GM18507 (cell line): ENCODE results near the gene WTIP.
"Not testable (repeated sequence)": the region's sequence is repeated elsewhere in the genome, so short reads cannot be mapped to it uniquely, and the experiment has no call there.

Source experiments
- DNase-seq: peaks from one replicate; pipeline ENCODE4 v3.0.0; 2011; ENCODE audit warnings: low read depth; ENCODE audit not compliant: insufficient read length; ENCODE audit errors: extremely low spot score
- FAIRE-seq: peaks from 2 replicates; lab custom pipeline; 2011; peaks lifted over from hg19 to GRCh38; lab: Jason Lieb, UNC

The WTIP gene

DNA sequence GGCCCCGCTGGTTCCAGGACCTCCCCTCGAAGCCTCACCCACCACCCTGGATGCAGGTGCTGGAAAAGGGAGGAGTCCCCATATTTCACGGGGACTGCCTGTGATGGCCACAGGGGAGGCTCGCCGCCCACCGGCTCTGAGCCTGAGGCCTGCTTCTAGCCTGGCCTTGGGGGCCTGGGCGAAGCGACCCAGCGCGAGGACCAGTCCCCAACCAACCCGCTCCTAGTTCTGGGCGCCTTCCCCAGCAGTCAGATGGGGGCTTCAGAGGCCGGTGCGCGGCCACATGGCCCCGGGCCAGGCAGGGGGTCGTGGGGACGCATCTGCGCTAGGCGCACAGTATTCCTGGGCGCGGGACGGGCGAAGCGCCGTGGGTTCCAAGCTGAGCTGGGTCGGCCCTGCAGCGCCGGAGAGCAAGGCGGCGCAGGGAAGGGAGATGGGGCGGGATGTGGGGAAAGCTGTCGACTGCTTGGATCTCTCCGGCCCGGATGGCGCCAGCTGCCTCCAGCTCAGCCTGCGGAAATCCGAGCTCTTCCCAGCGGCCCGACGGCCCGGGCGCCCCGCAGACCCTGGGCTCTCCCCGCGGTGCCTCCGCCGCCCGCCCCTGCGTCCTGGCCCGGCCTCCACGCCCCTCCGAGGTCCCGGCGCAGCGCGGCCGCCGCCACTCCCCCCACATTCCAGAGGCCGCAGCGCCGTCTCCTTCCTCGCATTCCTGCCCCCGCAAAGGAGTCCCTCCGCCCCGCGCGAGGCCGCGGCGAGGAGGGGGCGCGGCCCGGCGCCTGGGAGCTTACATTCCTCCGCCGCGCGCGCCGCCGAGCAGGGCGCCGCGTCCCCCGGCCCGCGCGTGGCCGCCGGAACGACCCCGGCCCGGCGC is at the start of gene WTIP:
Gene WTIP (plus strand): TSS at position 788 of the 871 bp plus-strand sequence. CDS start 217 bp downstream, outside the sequence.
- no peak for DNase-seq
- no peak for FAIRE-seq

DNA sequence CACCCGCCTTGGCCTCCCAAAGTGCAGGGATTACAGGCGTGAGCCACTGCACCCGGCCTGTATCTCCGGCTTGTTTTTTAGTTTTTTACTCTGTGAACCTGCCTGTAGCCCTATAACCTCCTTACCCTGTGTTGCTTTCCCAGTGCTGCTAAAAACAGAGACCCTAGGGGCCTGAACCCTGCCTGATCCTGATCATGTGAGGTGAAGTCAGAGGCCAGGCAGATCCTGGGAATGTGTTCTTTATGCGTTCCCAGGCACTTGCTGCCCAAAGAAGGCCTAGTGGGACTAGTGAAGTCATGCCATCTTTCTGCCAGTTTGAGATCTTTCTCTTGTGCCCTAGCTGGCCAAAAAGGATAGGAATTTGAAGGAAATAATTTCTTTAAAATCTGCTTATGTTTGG is 48.8 kb upstream of the WTIP start:
- DNase-seq, result no peak
- FAIRE-seq, result no peak

DNA sequence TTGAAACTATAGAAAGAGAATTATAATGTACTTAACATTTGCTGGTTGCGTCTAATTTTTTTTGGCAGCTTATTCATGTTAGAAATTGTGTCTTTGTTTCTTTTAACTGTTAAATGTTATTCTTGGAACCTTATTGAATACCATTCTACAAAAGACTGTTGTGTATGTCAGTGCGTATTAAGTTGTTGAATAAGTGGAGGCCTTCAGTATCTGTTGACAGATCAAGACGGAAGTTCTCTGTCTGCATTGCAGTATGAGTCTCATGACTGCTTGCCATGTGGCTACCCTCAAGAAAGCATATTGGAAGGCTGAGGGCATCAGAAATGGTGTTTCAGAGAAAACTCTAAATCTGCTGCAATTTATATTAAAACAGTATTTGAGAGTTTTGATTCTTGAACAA is 44.8 kb upstream of the WTIP start:
- FAIRE-seq (no peak), DNase-seq (no peak)

DNA sequence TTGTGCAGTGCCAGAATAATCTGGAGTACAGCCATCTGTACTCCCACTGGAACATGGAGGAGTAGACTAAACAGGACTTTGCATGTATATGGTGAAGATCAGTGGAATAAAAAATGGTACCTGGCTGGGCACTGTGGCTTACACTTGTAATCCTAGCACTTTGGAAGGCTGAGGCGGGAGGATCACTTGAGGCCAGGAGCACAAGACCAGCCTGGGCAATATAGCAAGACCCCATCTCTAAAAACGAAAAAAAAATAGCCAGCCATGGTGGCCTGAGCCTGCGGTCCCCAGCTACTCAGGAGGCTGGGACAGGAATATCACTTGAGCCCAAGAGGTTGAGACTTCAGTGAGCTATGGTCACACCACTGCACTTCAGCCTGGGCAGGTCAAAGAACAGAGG is 33.4 kb upstream of the WTIP start:
- DNase-seq (no peak), FAIRE-seq (no peak)

DNA sequence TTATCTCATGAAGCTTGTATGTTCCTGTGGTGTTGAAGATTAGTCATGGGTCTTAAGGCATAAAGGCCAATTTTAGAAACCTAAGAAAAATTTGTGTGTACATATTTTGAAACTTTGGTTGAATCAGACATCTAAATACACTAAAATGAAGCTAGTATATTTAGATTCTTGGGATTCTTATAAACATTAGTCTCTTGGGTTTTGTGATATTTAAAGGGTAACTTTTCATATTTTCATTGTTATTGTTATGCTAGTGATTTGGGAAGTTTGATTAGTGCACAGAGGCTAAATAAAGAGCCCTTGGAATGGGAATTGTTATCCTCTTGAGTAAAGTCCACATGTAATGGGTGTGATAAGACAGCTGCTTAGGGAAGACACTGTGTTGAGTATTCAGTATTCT is 28.8 kb upstream of the WTIP start:
- no peak for FAIRE-seq
- DNase-seq, result no peak

DNA sequence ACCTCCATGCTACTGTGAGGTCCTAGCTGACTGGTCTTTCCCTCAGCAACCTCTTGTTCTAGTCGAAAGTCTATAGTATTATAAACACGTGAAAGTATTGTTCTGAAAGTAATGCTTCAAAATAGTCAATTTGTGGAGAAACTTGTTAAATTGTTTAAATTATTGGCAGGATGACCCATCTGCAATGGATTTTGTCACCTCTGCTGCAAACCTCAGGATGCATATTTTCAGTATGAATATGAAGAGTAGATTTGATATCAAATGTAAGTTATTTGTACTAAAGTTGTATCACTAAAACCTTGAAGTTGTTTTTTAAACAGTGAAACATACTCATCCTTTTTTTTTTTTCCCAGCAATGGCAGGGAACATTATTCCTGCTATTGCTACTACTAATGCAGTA is 27.5 kb upstream of the WTIP start:
- DNase-seq (no peak), FAIRE-seq (no peak)

DNA sequence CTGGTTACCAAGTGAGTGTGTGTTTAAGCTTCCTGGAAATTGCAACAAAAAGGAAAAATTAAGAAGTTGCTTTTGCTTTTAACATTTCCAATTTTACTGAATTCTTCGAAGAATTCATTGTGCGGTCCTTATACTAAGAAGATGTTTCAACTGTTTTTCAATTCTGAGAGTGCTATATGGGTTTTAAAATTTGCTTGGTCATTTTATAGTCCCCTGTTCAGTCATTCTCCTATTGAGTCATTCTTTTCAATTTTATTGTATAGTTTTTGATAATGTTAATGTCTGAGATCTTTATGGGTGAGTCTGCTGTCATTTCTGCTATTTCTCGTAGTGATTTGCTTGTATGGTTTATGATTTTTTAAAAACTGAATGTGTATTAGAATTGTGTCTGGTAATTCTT is 26.9 kb upstream of the WTIP start:
- FAIRE-seq, result no peak

DNA sequence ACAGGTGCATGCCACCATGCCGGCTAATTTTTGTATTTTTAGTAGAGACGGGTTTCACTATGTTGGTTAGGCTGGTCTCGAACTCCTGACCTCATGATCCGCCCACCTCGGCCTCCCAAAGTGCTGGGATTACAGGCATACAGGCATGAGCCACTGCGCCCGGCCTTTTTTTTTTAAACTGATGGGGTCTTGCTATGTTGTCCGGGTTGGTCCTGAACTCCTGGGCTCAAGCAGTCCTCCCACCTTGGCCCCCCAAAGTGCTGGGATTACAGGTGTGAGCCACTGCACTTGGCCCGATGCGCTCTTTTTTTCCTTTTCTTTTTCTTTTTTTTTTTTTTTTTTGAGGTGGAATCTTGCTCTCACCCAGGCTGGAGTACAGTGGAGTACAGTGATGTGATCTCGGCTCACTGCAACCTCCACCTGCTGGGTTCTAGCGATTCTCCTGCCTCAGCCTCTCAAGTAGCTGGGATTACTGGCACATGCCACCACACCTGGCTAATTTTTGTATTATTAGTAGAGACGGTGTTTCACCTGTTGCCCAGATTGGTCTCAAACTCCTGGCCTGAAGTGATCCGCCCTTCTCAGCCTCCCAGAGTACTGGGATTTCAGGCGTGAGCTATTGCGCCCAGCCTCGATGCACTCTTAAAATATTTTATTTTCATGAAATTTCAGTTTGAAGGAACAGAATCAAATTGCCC is 25.6 kb upstream of the WTIP start:
- not testable (repeated sequence) for FAIRE-seq, DNase-seq

More for the DNA sequence above, 26.9 kb upstream of the WTIP start:
- no peak for DNase-seq

DNA sequence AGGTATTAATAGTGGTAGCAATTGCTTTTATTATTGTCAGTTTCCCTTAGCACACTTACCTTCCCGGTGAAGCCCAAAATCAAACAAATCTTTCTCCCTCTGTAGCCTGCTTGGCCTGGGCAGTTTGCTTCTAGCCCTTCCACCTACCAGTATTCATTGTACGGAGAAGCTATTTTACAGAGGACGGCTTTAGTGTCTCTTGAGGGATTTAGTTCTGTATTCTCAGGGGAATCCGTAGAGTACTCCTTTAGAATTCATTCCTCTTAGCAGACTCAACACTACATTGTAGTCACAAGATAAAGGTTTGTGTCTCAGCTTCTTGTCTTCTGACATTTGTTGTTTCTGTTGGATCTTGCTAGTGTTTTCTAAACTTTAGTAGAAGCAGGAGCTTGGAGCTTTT is 24.1 kb upstream of the WTIP start:
- DNase-seq, result no peak
- no peak for FAIRE-seq

DNA sequence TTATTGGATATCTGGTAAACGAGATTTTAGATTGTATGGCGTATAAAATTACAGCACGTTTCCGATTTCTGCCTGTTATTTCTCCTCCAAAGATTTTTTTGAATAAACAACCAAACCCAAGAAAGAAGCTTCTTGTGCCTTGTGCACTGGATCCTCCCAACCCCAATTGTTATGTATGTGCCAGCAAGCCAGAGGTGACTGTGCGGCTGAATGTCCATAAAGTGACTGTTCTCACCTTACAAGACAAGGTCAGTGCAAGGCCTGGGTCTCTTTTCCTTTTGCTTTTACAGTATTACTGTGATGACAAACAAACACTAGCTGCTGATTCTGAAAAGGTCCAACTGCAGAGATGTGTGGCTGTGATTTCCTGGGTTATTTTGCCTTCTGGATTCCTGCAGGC is 22.9 kb upstream of the WTIP start:
- DNase-seq (no peak), FAIRE-seq (no peak)

DNA sequence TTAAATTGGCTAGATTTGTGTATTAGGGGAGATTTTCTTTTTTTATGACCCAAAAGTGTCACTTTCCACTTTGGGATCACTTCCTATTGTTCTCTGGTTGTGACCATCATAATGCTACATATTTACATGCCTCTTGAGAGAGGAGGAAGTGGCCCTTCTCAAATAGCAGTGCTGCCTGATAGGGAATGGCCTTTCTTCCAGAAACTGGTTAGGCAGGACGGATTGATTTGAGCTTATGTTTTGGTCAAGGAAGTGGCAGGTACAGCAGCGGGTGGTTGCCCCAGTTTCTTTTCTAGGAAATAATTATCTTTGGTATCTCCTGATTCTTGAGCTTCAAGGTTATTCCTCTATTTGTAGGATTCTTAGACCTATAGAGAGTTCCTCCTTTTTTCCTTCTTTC is 21.9 kb upstream of the WTIP start:
- FAIRE-seq (no peak), DNase-seq (no peak)

DNA sequence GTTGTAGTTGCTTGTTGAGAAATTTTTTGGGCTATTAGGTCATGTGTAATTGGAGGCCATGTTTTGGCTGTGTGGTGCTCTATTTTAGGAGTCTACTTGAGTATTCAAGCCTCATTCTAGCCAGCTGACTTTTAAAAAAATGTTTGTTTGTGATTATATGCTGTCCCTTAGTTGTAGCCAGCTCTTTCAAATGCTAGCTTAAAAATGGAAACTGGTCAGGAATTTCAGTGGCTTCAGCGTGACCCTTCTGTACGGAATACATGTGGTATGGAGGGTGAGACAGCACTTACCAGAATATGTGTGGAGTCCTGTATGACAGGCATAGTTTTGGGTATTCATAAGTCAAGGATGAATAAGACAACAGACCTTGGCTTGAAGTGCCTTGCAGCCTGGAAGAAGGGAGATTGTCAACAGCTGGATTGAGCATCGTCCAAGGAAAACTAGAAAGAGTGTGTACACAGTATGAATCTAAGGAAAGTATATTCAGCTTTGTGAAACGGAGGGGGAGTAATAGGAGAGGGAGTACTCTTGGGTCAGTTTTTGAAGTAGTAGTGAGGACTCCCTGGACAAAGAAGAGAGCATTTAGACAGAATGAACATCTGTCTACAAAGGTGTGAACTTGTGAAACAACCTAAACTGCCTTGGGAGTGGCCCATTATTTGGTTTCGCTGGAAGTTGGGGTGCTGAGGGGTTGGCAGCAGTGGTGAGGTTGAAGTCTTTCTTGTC is 20.0 kb upstream of the WTIP start:
- no peak for FAIRE-seq
- DNase-seq, result no peak

DNA sequence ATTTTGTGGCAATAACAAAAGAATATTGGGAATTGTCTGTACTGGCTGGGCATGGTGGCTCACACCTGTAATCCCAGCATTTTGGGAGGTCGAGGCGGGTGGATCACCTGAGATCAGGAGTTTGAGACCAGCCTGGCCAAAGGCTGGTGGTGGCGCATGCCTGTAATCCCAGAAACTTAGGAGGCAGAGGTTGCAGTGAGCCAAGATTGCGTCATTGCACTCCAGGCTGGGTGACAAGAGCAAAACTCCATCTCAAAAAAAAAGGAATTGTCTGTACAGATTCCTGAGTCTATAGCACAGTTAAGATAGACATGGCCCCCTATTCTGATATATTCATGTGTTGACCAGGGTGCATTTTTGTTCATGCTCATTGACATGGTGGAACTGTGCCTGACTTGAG is 16.8 kb upstream of the WTIP start:
- FAIRE-seq, DNase-seq: not testable (repeated sequence)

DNA sequence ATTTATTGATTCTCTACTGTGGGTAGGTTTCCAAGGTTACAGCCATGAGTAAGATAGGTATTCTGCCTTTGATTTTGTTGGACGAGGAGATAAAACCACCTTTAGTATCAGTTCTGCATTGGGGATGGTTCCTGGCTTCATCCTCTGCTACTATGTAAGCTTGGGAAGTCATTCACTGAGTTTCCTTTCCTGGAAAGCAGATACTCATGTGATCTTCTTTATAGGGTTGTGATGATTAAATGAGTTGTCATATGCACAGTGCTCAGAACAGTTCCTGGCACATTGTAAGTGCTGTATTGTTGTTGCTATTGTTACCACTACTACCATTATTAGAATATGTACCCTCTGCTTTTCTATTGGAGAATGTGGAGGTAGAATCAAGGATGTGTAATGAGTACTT is 13.1 kb upstream of the WTIP start:
- no peak for FAIRE-seq
- DNase-seq, result no peak

DNA sequence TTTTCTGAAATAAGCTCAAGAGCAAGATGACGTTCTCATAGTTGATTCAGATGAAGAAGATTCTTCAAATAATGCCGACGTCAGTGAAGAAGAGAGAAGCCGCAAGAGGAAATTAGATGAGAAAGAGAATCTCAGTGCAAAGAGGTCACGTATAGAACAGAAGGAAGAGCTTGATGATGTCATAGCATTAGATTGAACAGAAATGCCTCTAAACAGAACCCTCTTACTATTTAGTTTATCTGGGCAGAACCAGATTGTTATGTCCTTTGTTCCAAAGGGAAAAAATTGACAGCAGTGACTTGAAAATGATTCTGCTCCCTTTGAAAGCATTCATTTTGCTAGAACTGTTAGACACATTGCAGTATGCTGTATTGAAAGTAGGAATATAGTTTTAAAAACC is 12.5 kb upstream of the WTIP start:
- DNase-seq, FAIRE-seq: not testable (repeated sequence)

DNA sequence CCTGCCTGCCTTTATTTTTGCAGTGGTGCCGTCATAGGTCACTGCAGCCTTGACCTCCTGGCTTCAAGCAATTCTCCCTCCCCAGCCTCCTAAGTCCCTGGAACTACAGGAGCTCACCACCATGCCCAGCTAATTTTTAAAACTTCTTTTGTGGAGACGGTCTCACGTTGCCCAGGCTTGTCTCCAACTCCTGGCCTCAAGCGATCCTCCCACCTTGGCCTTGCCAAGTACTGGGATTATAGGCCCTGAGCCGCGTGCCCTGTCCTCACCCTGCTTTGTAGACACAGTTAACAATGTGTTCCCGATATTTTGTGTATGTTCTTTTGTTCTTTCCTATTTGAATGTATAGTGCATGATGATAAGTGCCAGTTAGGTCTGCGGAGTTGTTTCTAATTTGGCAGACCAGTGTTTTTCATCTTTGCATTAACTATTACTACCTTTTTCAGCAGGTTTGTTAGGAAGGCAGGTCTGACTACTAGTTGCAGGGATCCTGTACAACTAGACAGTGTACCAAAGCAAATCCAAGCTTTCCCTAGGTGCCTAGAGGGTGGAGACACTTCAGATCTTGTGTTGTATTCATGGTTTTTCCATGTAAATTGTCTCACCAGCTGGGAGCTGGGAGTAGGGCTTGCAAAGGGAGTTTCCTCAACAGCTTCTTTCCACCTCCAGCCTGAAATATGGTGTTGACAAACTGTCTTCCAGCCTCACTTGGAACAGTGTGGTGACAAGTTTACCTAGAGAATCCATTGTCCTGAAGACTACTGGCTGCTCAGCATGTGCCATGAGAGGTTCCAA is 9.5 kb upstream of the WTIP start:
- FAIRE-seq, result no peak

DNA sequence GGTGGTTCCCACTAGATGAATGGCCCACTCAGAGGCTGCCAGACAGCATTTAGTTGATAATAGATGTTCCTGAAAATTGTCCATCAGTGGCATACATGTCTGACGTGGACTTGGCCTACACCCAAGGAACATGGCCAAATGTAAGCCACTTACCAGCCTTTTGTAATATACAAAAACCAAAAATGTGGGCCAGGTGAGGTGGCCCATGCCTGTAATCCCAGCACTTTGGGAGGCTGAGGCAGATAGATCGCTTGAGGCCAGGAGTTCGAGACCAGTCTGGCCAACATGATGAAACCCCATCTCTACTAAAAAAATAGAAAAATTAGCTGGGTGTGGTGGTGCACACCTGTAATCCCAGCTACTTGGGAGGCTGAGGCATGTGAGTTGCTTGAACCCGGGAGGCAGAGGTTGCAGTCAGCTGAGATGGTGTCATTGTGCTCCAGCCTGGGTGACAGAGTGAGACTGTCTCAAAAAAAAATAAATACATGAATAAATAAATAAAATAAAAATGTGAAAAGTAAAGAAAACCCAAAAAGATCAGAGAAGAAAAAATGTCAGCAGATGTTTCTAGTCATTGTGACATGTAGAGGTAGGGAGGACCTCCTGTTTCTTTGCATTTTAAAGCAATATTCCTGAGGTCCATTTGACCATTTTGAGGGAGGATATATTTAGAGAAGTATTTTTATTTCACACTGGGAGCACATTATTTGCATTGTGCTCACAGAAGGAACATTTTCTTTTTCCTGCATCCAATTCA is 7.1 kb upstream of the WTIP start:
- DNase-seq (no peak), FAIRE-seq (no peak)

More for the DNA sequence above, 9.5 kb upstream of the WTIP start:
- no peak for DNase-seq

DNA sequence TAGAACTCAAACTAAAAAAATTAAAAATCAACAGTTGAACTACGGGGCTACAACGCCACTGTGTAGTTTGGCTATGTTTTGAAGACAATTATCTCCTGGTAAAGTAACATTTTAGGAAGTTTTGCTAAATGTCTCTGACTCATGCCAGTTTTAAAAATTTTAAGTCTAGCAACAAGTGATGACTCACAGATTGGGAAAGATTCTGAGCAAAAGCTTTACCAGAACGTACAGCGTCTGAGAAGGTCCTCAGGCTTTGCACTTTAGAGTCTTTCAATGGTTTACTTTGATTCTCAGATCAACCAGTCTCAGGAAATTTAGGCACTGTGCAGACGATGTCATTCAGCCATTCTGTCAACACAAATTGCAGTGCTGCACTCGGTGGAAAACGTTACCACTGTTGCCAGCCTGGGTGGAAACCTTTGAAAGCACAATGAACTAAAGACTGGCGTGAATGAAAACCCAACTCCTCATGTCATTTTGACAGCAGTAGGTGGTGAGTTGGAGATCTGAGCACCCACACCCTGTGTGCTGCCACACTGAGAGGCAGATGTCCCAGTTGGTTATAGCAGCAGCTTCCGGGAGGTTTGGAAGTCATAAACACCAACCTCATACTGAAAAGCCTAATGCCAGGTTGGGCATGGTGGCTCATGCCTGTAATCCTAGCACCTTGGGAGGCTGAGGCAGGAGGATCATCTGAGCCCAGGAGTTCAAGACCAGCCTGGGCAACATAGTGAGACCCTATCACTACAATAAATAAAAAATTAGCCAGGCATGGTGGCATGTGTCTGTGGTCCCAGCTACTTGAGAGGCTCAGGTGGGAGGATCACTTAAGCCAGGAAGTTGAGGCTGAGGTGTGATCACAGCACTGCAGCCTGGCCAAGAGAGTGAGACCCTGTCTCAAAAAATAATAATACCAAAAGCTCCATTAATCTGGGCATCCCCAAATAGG is 6.3 kb upstream of the WTIP start:
- no peak for FAIRE-seq
- no peak for DNase-seq
